ENCODE data around the gene MYLK2. TPM values are rescaled to one million over a fixed set of nuclear protein-coding genes. Genes with fewer than 3 reads are reported as not detected.

MYLK2 gene
- total RNA-seq, 1 experiment from 2014 or later, result 0.50 TPM

DNA sequence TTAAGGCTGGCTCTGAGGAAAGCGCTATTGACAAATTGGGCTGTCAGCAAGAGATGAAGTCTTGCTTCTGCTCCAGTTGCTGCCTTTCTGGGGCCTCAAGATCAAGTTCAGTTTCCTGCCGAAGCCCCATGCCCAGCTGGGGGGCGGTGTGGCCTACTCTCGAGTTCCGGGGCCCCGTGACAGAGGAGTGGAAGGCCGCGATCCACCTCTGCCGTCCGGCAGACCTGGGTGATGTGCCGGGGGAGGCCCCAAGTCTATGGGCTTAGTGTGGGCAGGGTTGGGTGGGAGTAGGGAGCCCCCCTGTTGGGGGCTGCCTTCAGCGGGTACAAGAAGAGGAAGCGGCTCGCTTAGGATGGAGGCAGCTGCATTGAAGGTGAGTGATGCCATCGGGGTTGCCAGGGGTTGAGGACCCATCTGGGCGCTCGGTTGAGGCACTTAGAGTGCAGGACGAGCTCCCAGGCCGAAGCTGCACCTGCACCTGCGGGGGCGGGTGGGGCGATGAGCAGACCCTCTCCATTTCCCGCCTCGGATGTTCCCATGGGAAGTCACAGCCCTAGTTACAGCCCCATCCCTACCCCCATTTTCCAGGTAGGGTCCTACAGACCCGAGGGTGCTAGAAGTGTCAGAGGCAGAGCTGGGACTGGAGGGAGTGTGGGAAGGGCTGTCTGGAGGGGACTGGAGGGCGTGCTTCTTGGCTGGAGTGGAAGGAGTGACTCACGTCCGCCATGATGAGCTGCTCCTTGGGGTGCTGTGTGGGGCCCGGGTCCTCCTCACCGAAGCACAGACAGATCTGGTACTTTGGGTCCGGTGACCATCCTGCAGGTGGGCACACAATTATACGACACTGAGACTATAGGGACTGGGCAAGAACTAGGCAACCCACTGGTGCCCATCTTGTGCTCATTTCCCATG lies 29.2 kb downstream of the MYLK2 start:
- TF ChIP-seq CTCF (conservative IDR thresholded peaks at IDR 0.05) (no peak), EZH2 (IDR thresholded peaks at IDR 0.05; ENCODE audit: low read depth) (no peak)
- H3K4me3 ChIP-seq, result no peak overlapping the region
- CTCF ChIA-PET, result no interaction called here
- no peaks in the 10 kb centered on the region for H3K79me2 ChIP-seq (ENCODE audit: low read depth)
- H3K4me2 ChIP-seq, result no peak overlapping the region
- intact Hi-C loops (cut with micrococcal nuclease; ENCODE audit: unreplicated experiment), result no loop called here
- H3K9me3 ChIP-seq (ENCODE audit: insufficient read depth, low read depth), result no peaks in the 10 kb centered on the region
- no peaks in the 10 kb centered on the region for H3K9me2 ChIP-seq (ENCODE audit: insufficient read depth)
- peaks cover 26% of the 10 kb centered on the region for H3K27me3 ChIP-seq (ENCODE audit: insufficient read depth, low read depth)
- H3K27ac ChIP-seq, result no peak overlapping the region
- H3K4me1 ChIP-seq (replicated peaks; ENCODE audit: insufficient read depth), result no peaks in the 10 kb centered on the region
- no peak for DNase-seq
- BruUV-seq (replicated peaks), result no TSS peak
- POLR2A ChIA-PET (ENCODE audit: unreplicated experiment), result interaction anchor here (0.6 kb wide), 1 partner anchor 417 kb away, joined by 3 read pairs; no protein-coding TSS in a partner anchor
- H3K36me3 ChIP-seq (ENCODE audit: low read depth), result no peaks in the 10 kb centered on the region
- no peak overlapping the region for H2AFZ ChIP-seq
- no peaks in the 10 kb centered on the region for H3F3A ChIP-seq (ENCODE audit: insufficient read depth, low read depth)
- H4K20me1 ChIP-seq (ENCODE audit: insufficient read depth), result no peaks in the 10 kb centered on the region

DNA sequence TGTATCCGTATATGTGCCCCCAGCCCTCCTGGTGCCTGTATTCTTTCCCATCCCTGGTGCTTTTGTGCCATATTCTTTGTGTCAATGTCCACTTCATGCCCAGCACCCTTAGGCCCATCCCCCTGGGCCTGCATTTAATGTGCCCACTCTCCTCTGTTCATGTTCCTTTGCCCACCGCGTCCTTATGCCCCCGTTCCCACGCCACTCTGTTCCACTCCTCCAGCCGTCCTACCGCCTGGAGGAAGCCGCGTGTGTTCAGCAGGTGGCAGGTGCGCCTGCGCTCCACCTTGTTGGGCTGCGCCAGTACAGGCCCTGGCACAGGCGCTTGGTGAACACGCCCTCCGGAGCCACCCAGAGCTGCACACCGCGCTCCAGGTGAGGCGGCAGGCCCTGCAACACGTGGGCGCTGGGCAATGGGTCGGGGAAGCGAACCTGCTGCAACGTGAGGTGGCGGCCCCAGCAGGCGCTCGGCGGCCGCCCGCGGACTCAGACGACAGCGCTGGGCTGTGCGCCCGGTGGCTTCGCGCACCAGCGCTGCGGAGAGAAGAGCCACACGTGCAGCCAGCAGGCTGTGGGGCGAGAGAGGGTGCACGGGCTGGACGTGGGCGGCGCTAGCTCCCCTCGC lies 30.3 kb downstream of the MYLK2 start:
- no peaks in the 10 kb centered on the region for H3K9me2 ChIP-seq (ENCODE audit: insufficient read depth)
- no peaks in the 10 kb centered on the region for H3K4me1 ChIP-seq (replicated peaks; ENCODE audit: insufficient read depth)
- no peaks in the 10 kb centered on the region for H3K9me3 ChIP-seq (ENCODE audit: insufficient read depth, low read depth)
- CTCF ChIA-PET, result interaction anchor here (0.5 to 1.2 kb wide), 4 partner anchors 26 to 408 kb away, joined by 3 to 4 read pairs (median 4); partner anchors contain the start of gene PDRG1
- intact Hi-C loops (cut with micrococcal nuclease; ENCODE audit: unreplicated experiment), result no loop called here
- POLR2A ChIA-PET (ENCODE audit: unreplicated experiment), result no interaction called here
- H2AFZ ChIP-seq, result no peak overlapping the region
- H3K4me2 ChIP-seq, result no peak overlapping the region
- peaks cover 32% of the 10 kb centered on the region for H3K27me3 ChIP-seq (ENCODE audit: insufficient read depth, low read depth)
- H3K27ac ChIP-seq, result no peak overlapping the region
- H3K4me3 ChIP-seq, result no peak overlapping the region
- TF ChIP-seq CTCF (conservative IDR thresholded peaks at IDR 0.05) (no peak), EZH2 (IDR thresholded peaks at IDR 0.05; ENCODE audit: low read depth) (no peak)
- no peaks in the 10 kb centered on the region for H3F3A ChIP-seq (ENCODE audit: insufficient read depth, low read depth)
- DNase-seq, result peak in 1 of 2 experiments; percentile 54
- BruUV-seq (replicated peaks), result no TSS peak
- H3K36me3 ChIP-seq (ENCODE audit: low read depth), result no peaks in the 10 kb centered on the region
- no peaks in the 10 kb centered on the region for H3K79me2 ChIP-seq (ENCODE audit: low read depth)
- no peaks in the 10 kb centered on the region for H4K20me1 ChIP-seq (ENCODE audit: insufficient read depth)

GRCh38 chr20:31851240-31851955 lies 32.2 kb downstream of the MYLK2 start:
- Histone ChIP-seq H4K20me1 (ENCODE audit: insufficient read depth) (no peaks in the 10 kb centered on the region), H3K9me3 (ENCODE audit: insufficient read depth, low read depth) (no peaks in the 10 kb centered on the region), H3K27me3 (ENCODE audit: insufficient read depth, low read depth) (peaks cover 51% of the 10 kb centered on the region), H2AFZ (no peak overlapping the region), H3K36me3 (ENCODE audit: low read depth) (no peaks in the 10 kb centered on the region), H3K79me2 (ENCODE audit: low read depth) (no peaks in the 10 kb centered on the region), H3K27ac (no peak overlapping the region), H3K4me1 (replicated peaks; ENCODE audit: insufficient read depth) (no peaks in the 10 kb centered on the region), H3F3A (ENCODE audit: insufficient read depth, low read depth) (no peaks in the 10 kb centered on the region), H3K9me2 (ENCODE audit: insufficient read depth) (no peaks in the 10 kb centered on the region), H3K4me3 (no peak overlapping the region), H3K4me2 (no peak overlapping the region)
- DNase-seq, result peak in 1 of 2 experiments; percentile 53
- CTCF ChIA-PET, result interaction anchor here (0.6 to 2.3 kb wide), 7 partner anchors 8 to 673 kb away, joined by 3 to 21 read pairs (median 4); partner anchors contain the start of gene PDRG1
- POLR2A ChIA-PET (ENCODE audit: unreplicated experiment), result interaction anchor here (0.5 to 0.6 kb wide), 2 partner anchors 28 to 472 kb away, joined by 3 to 5 read pairs; no protein-coding TSS in a partner anchor
- TF ChIP-seq EZH2 (IDR thresholded peaks at IDR 0.05; ENCODE audit: low read depth), result no peak
- TF ChIP-seq CTCF (conservative IDR thresholded peaks at IDR 0.05), result no peak
- intact Hi-C loops (cut with micrococcal nuclease; ENCODE audit: unreplicated experiment), result loop anchor here (1.0 to 2.0 kb wide), 2 partner anchors 180 to 239 kb away; no protein-coding TSS in a partner anchor
- no TSS peak for BruUV-seq (replicated peaks)

Measured in PC-9 (cell line).